ENCODE measurements around the gene TRIM7. TPM values are rescaled to one million over a fixed set of nuclear protein-coding genes. Genes with fewer than 3 reads are reported as not detected.
"Not testable (repeated sequence)": the region's sequence is repeated elsewhere in the genome, so short reads cannot be mapped to it uniquely, and the experiment has no call there.

TRIM7 gene
- total RNA-seq, 2 donors from 2014 or later: 4.8 to 7.0 TPM

- peak; percentile 40 to 70 for DNase-seq (ENCODE audit: low spot score in 2 of 2)
- H3K36me3 Mint-ChIP-seq: peaks cover 15 to 16% of the 10 kb centered on the region in 2 donors
- H3K27ac Mint-ChIP-seq: peak overlapping the region; percentile 98 to 99
- H3K9me3 Mint-ChIP-seq: no peaks in the 10 kb centered on the region
- peak in 1 of 2 donors; percentile 0 for ATAC-seq
Measured at GRCh38 chr5:181221105-181221791, 16.3 kb upstream of the TRIM7 start.

GRCh38 chr5:181220178-181220515 lies 15.2 kb upstream of the TRIM7 start:
- peak overlapping the region in 1 of 2 donors; percentile 80 for H3K27ac Mint-ChIP-seq

GRCh38 chr5:181219262-181220177 lies 14.5 kb upstream of the TRIM7 start:
- DNase-seq (ENCODE audit: low spot score in 2 of 2) (no peak), ATAC-seq (no peak)
- Mint-ChIP-seq H3K9me3 (no peaks in the 10 kb centered on the region), H3K36me3 (peaks cover 13 to 14% of the 10 kb centered on the region in 2 donors), H3K27ac (peak overlapping the region in 1 of 2 donors; percentile 80)

More at GRCh38 chr5:181220178-181220515, 15.2 kb upstream of the TRIM7 start:
- DNase-seq (ENCODE audit: low spot score in 2 of 2) (no peak), ATAC-seq (no peak)
- Mint-ChIP-seq H3K36me3 (peaks cover 15 to 16% of the 10 kb centered on the region in 2 donors), H3K9me3 (no peaks in the 10 kb centered on the region)

DNA sequence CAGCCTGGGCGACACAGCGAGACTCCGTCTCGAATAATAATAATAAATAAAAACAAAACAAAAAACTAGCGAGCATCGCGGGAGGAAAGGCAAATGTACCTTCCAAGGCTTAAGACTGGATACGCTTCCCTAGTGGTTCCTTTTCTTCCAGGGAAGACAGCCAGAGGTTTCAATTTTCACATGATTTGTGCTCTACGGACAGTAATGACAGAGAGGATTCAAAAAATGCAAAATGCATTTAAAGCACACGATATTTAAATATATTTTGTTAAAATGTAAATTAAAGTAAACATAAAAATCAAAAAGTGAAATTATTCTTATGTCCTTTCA lies 13.8 kb upstream of the TRIM7 start:
- H3K9me3 Mint-ChIP-seq: no peaks in the 10 kb centered on the region
- H3K27ac Mint-ChIP-seq: peak overlapping the region; percentile 95 to 97
- H3K36me3 Mint-ChIP-seq: peaks cover 5 to 7% of the 10 kb centered on the region in 2 donors

DNA sequence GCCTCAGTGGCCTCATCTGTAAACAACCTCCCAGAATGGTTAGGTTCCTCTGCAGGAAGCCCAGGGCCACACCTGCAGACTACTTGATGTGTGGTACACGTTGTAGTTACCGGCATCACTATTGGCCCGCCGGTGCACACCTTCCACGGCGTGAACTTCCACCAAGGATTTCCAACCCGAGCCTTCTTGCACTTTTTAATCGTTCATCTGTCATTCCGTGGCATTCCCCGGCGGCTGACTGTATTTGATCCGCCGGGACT lies 12.7 kb upstream of the TRIM7 start:
- ATAC-seq: peak; percentile 13 to 21
- Mint-ChIP-seq H3K36me3 (no peaks in the 10 kb centered on the region), H3K9me3 (no peaks in the 10 kb centered on the region), H3K27ac (peak overlapping the region; percentile 95 to 97)
- DNase-seq (ENCODE audit: low spot score in 2 of 2): peak in 1 of 2 donors; percentile 68

More for the DNA sequence above, 13.8 kb upstream of the TRIM7 start:
- ATAC-seq (no peak), DNase-seq (ENCODE audit: low spot score in 2 of 2) (no peak)

DNA sequence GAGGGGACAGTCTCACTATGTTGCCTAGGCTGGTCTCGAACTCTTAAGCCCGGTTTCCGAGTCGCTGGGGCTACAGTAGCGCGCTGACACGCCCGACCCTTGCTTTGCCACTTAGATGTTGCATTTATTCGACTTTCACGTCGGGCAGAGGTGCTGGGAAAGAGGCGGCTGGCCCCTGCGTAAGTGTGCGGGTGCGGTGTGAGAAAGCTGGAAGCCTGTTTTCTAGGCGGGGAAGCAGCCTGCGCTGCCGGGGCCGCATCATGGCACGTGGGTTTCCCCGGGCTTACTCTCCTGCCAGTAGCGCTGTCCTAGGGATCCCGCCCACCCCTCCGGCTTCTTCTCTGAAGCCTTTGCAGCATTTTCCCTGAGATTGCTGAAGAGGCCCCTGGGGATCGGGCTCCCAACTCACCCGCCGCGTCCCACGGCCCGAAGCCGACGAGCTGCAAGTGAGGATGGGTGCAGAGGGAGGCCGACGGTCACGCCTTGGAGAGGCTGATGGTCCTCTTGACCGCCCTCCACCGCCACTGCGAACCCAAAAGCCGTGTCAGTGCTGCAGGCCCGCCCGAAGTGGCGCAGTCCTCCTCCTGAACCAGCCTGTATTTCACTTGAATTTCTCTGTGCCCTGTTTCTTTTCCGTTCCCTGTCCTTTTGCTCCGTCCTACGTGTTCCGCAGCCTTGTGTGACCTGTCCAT lies 12.3 kb upstream of the TRIM7 start:
- H3K9me3 Mint-ChIP-seq: no peaks in the 10 kb centered on the region
- ATAC-seq: peak; percentile 23 to 30
- H3K27ac Mint-ChIP-seq: peak overlapping the region; percentile 95 to 97
- no peaks in the 10 kb centered on the region for H3K36me3 Mint-ChIP-seq
- peak; percentile 62 to 68 for DNase-seq (ENCODE audit: low spot score in 2 of 2)

DNA sequence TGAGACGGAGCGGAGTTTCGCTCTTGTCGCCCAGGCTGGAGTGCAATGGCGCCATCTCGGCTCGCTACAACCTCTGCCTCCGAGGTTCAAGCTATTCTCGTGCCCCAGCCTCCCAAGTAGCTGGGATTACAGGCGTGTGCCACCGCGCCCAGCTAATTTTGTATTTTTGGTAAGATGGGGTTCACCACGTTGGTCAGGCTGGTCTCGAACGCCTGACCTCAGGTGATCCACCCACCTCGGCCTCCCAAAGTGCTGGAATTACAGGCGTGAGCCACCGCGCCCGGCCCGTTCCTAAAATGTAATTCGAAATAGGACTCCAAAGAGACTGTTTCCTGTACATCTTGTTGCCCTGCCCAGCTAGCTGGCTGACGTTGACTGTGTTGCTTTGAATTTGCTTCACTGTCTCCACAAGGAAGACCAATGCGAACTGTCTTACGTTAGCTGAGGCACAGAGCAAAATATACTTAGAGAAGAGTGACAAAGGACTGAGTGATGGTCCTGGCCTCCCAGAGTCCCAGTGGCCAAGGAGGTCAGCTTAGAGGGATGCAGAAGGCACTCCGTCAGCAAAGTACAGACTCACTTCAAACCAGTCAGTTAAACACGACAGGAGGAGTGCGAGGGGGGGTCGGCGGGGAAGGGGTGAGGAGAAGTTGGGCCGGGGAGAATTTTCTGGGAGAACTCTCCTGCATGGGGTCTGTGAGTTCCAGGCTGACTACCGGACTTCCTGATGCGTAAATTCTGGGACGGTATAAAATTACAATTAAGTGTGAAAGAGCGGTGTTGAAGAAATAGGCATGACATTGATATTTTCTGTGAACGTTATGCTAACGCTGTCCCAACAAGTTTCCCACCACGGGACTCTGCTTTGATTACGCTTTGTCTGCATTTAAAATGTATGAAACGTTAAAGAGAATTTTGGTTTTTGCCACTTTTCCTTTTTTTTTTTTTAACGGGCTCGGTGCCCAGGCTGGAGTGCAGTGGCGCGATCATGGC lies 11.3 kb upstream of the TRIM7 start:
- no peaks in the 10 kb centered on the region for H3K36me3 Mint-ChIP-seq
- H3K9me3 Mint-ChIP-seq: no peaks in the 10 kb centered on the region
- peak; percentile 51 to 62 for ATAC-seq
- peak; percentile 58 to 69 for DNase-seq (ENCODE audit: low spot score in 2 of 2)
- peak overlapping the region; percentile 66 to 92 for H3K27ac Mint-ChIP-seq

- H3K27ac Mint-ChIP-seq; ATAC-seq; H3K9me3 Mint-ChIP-seq; DNase-seq (ENCODE audit: low spot score in 2 of 2); H3K36me3 Mint-ChIP-seq: not testable (repeated sequence)
Measured at GRCh38 chr5:181214249-181214648, 9.3 kb upstream of the TRIM7 start.

DNA sequence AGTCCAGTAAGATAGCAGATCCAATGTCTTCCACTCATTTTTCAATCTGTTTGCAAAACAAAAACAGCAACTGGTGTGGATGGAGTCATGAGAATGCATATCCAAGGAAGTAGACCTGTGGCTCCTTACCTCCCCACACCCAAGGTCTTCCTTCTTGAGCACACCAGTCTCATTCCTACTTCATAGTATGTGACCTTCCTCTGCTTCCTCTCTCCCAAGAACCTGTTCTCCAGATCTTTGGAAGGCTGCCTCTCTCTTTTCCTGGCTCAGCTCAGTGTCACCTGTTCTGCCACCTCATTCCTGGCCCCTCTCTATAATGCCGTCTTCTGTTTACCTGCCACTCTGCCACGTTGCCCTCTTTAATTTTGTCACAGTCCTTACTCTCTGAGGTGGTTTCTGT lies 7.9 kb upstream of the TRIM7 start:
- no peaks in the 10 kb centered on the region for H3K9me3 Mint-ChIP-seq
- no peak for ATAC-seq
- no peak overlapping the region for H3K27ac Mint-ChIP-seq
- no peaks in the 10 kb centered on the region for H3K36me3 Mint-ChIP-seq
- DNase-seq (ENCODE audit: low spot score in 2 of 2): no peak

GRCh38 chr5:181212080-181212479 lies 7.1 kb upstream of the TRIM7 start:
- H3K36me3 Mint-ChIP-seq: no peaks in the 10 kb centered on the region
- no peak for DNase-seq (ENCODE audit: low spot score in 2 of 2)
- H3K9me3 Mint-ChIP-seq: no peaks in the 10 kb centered on the region
- H3K27ac Mint-ChIP-seq: no peak overlapping the region
- no peak for ATAC-seq

DNA sequence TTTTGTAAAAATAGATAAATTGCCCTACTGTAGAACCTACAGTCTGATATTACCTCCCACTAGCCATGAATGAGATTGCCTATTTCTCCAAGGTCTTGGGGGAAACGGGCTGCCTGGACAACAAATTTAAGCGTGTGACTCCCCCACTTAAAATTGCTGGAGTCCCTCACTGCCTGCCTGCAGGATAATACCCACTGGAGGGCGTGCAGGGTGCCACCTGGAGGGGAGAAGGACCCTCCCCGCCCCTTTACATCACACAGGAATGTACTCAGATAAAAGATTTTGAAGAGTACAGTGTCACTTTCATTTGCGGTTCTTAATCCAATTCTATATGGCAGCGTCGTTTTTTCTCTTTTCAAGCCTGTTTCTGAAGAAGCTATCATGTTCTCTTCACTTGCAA lies 6.2 kb upstream of the TRIM7 start:
- H3K27ac Mint-ChIP-seq: no peak overlapping the region
- DNase-seq (ENCODE audit: low spot score in 2 of 2) (no peak), ATAC-seq (no peak)
- H3K9me3 Mint-ChIP-seq: no peaks in the 10 kb centered on the region
- peaks cover 5% of the 10 kb centered on the region in 2 donors for H3K36me3 Mint-ChIP-seq

GRCh38 chr5:181210698-181211097 lies 5.7 kb upstream of the TRIM7 start:
- not testable (repeated sequence) for ATAC-seq; DNase-seq (ENCODE audit: low spot score in 2 of 2); H3K27ac Mint-ChIP-seq; H3K9me3 Mint-ChIP-seq
- peaks cover 5 to 10% of the 10 kb centered on the region in 2 donors for H3K36me3 Mint-ChIP-seq

DNA sequence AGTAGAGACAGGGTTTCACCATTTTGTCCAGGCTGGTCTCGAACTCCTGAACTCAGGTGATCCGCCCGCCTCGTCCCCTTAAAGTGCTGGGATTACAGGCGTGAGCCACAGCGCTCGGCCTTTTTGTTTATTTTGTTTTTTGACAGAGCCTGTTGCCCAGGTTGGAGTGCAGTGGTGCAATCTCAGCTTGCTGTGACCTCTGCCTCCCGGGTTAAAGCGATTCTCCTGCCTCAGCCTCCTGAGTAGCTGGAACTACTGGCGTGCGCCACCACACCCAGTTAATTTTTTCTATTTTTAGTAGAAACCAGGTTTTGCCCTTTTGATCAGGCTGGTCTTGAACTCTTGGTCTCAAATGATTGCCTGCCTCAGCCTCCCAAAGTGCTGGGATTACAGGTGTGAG lies 5.2 kb upstream of the TRIM7 start:
- not testable (repeated sequence) for H3K9me3 Mint-ChIP-seq; DNase-seq (ENCODE audit: low spot score in 2 of 2); H3K27ac Mint-ChIP-seq; ATAC-seq
- peaks cover 5 to 13% of the 10 kb centered on the region in 2 donors for H3K36me3 Mint-ChIP-seq

DNA sequence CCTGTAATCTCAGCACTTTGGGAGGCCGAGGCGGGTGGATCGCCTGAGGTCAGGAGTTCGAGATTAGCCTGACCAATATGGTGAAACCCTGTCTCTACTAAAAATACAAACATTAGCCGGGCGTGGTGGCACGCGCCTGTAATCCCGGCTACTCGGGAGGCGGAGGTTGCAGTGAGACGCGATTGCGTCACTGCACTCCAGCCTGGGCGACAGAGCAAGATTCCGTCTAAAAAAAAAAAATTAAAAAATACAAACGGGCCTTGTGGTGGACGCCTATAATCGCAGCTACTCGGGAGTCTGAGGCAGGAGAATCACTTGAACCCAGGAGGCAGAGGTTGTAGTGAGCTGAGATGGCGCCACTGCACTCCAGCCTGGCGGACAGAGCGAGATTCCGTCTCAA lies 4.0 kb upstream of the TRIM7 start:
- not testable (repeated sequence) for DNase-seq (ENCODE audit: low spot score in 2 of 2); H3K27ac Mint-ChIP-seq; ATAC-seq; H3K9me3 Mint-ChIP-seq
- peaks cover 5 to 13% of the 10 kb centered on the region in 2 donors for H3K36me3 Mint-ChIP-seq

DNA sequence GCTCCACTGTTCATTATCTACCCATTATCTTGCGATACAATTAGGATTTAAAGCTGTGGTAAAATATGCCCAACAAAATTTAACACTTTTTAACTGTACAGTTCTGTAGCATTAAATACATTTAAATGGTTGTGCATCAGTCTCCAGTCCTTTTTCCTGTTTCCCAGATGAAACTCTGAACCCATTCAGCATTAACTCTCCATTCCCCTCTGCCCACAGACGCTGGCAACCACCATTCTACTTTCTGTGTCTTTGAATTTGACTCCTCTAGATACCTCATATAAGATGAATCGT lies 2.9 kb upstream of the TRIM7 start:
- no peaks in the 10 kb centered on the region for H3K9me3 Mint-ChIP-seq
- ATAC-seq: no peak
- peaks cover 5 to 13% of the 10 kb centered on the region in 2 donors for H3K36me3 Mint-ChIP-seq
- no peak for DNase-seq (ENCODE audit: low spot score in 2 of 2)
- H3K27ac Mint-ChIP-seq: peak overlapping the region; percentile 97 to 99

DNA sequence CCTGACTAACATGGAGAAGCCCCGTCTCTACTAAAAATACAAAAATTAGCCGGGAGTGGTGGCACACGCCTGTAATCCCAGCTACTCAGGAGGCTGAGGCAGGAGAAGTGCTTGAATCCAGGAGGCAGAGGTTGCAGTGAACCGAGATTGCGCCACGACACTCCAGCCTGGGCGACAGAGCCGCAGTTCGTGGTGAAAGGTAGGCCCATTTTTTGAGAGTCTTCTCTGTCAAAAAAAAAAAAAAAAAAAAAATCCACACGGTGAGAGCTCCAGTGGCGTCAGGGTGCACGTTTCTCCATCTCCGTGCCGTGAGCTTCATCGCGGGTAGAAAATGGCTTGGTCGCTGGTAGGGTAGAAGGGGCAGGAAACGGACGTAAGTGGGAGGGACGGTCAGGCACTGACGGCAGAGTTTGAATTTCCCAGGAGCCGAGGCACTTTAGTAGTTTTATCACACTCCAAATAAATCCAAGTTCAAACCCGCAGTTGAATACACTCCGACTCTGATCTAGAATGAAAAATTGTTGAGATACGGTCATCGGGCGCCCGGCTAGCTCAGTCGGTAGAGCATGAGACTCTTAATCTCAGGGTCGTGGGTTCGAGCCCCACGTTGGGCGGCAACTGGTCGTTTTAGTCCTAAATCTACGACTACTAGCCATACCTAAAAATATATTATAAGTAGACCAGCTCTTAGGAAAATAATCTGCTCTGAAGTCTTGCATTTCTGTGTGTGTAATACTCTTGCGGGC lies 2.4 kb upstream of the TRIM7 start:
- Mint-ChIP-seq H3K27ac (peak overlapping the region; percentile 97 to 99), H3K9me3 (no peaks in the 10 kb centered on the region), H3K36me3 (peaks cover 5 to 13% of the 10 kb centered on the region in 2 donors)
- ATAC-seq (peak; percentile 63 to 68), DNase-seq (ENCODE audit: low spot score in 2 of 2) (peak; percentile 80 to 85)
